Stimulated activated naive CD8-positive, alpha-beta T cell treated with anti-CD3 and anti-CD28 coated beads, Interleukin-15, Interleukin-2, amounts not matched to agents 100 U/mL and 50 U/mL, for 24 hours (primary cell): ENCODE measurements around the gene SLFN11.
"Not testable (repeated sequence)": the region's sequence is repeated elsewhere in the genome, so short reads cannot be mapped to it uniquely, and the experiment has no call there.

Experiments used
- ATAC-seq: fragments of 150-1000 bp; cut with Tn5 transposase; one replicate; pipeline ENCODE4 v1.10.0; 2021
- DNase-seq: peaks from one replicate; pipeline ENCODE4 v3.0.0; 2021

SLFN11 gene

GRCh38 chr17:35373534-35373983 lies at the start of gene SLFN11:
Gene SLFN11 (minus strand): TSS chr17:35373621. CDS start chr17:35363807, 9,814 bp downstream.
- ATAC-seq, result peak; percentile 73

DNA sequence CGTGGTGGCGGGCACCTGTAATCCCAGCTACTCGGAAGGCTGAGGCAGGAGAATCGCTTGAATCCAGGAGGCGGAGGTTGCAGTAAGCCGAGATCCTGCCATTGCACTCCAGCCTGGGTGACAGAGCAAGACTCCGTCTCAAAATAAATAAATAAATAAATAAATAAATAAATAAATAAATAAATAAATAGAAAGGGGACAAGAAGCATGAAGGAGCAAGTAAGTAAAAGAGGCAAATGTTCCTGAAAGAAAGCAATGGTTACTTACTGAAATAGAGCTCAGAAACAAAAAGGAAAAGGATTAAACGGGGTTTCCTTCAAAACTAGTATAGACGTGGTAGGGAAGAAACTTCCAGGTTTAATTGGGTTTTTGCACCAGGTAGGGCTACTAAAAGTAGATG lies 47.6 kb upstream of the SLFN11 start:
- DNase-seq, ATAC-seq: not testable (repeated sequence)

More at GRCh38 chr17:35373534-35373983, at the start of gene SLFN11:
- peak; percentile 94 for DNase-seq

- no peak for DNase-seq
- no peak for ATAC-seq
Observed at GRCh38 chr17:35416659-35417058, 43.2 kb upstream of the SLFN11 start.

GRCh38 chr17:35414707-35415106 lies 41.3 kb upstream of the SLFN11 start:
- ATAC-seq, DNase-seq: not testable (repeated sequence)

GRCh38 chr17:35414247-35414646 lies 40.8 kb upstream of the SLFN11 start:
- DNase-seq, result no peak
- no peak for ATAC-seq

- DNase-seq (no peak), ATAC-seq (no peak)
Observed at GRCh38 chr17:35407531-35407930, 34.1 kb upstream of the SLFN11 start.

GRCh38 chr17:35406568-35406967 lies 33.1 kb upstream of the SLFN11 start:
- no peak for ATAC-seq
- no peak for DNase-seq

DNA sequence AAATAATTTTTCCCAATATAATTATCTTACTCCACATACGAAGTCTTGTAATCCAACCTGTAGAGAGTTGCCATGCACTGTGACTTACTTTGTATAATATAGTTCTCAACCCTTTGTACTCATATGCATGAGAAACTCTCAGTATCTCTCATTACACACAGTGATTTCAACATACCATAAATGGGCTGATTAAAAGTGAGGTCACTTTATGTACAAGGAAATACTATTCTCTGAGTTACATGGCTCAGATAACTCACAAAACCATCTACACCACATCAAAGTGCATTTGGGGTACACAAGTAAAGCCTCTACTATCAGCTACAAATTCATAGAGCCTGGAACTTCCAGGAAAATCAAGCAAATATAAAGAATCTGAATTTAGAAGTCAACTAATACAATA lies 30.9 kb upstream of the SLFN11 start:
- ATAC-seq (peak; percentile 55), DNase-seq (no peak)

GRCh38 chr17:35393783-35394182 lies 20.4 kb upstream of the SLFN11 start:
- DNase-seq, ATAC-seq: not testable (repeated sequence)

- ATAC-seq, result no peak
- DNase-seq, result no peak
Observed at GRCh38 chr17:35390663-35391062, 17.2 kb upstream of the SLFN11 start.

DNA sequence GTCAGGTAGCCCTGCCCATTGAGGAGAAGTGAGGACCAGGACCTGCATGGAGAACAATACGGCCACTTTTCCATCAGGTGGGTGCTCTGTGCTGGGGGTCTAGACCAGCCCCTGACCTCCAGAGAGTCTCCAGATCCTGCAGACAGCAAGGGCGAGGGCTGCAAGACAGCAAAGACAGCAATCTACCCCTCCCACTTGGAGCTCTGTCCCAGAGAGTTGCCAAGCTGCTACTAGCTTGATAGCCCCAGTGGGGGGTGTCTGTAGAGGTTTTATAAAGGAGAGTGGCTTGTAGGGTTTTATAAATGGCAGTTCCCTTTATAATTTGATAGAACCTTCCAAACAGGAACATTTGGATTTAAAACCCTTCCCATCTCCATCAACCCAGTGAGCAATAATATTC lies 16.7 kb upstream of the SLFN11 start:
- ATAC-seq, result no peak
- DNase-seq, result no peak

DNA sequence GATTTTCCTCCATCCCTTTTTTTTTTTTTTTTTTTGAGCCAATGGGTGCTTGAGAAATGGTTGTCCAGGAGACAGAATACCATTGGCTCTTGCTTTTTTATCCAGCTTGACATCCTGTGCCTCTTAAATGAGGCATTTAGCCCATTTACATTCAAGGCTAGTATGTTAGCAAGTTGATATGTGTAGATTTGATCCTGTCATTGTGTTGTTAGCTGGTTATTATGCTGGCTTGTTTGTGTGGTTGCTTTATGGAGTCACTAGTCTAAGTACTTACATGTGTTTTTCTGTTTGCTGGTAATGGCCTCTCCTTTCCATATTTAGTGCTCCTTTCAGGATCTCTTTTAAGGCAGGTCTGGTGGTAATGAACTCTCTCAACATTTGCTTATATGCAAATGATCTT lies 14.1 kb upstream of the SLFN11 start:
- no peak for DNase-seq
- ATAC-seq, result no peak

GRCh38 chr17:35377706-35378105 lies 4.3 kb upstream of the SLFN11 start:
- DNase-seq (no peak), ATAC-seq (no peak)

- DNase-seq (no peak), ATAC-seq (no peak)
Observed at GRCh38 chr17:35377068-35377467, 3.6 kb upstream of the SLFN11 start.

- DNase-seq (no peak), ATAC-seq (no peak)
Observed at GRCh38 chr17:35376245-35376644, 2.8 kb upstream of the SLFN11 start.

- DNase-seq, result no peak
Observed at GRCh38 chr17:35374766-35375344, 1.4 kb upstream of the SLFN11 start.

DNA sequence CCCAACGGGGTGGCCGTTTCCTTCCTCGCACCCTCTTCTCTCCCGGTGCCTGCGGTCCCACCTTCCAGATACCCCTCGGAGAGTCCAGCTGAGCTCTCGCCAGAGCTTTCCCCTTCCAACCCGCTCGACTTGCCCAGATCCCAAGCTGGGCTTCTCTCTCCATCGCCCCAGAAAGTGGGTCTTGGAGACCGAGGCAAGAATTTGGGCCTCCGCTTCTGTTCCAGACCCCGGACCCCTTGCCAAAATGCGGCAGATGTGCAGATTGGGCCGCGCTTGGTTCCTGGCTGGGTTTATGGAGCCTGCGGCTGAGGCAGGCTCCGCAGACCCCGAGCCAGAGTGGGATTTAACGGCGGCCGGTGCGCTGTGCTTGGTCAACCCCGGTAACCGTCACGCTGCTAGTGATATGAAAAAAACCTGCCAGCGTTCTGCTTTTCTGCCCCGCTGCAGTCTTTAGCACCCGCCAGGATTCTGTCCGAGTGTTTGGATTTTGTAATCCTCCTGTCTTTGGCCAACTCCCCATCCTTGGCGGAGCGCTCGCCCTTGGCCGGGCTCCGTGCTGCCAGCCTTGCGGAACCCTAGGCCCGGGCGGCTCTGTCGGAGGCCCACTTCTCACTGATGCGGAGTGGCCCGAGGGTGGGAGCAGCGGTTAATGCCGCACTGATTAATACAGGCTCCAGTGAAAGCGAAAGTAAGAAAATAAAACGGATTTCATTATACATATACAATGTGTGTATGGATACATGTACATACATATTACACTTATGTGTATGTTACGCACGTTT lies 754 bp upstream of the SLFN11 start:
- DNase-seq, result peak; percentile 66
- peak; percentile 76 for ATAC-seq

More at GRCh38 chr17:35374766-35375344, 1.4 kb upstream of the SLFN11 start:
- no peak for ATAC-seq

DNA sequence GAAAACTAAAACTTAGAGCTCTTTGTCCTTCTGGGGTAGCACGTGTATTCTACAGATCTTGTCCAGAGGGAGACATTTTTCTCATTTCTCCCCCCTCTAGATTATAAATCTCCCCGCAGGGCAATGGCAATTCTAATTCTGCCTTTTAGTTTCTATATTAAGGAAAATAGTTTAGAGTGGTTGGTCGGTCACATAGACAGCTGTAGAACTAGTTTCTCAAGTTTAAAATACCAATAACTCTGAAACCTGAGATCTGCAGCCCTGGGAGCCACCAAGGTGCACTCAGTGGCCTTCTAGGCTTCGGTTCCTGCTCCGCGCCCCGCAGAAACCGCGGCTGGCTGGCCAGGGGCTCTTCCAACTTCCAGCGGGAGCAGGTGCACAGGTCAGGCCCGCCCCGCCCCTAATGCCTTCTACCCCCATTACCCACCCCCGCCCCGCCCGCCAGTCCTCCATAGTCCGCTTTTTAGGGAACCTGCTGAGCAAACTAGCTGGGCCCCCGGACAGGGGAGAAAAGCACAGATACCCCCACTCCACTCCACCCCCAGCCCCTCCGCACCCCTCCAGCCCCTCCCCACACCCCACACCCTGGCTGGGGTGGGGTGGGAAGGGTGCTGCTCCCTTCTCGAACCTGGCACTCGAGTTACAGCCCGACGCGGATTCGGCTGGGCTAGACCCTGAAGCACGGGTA lies 431 bp downstream of the SLFN11 start:
- ATAC-seq (peak; percentile 4), DNase-seq (peak; percentile 45)

- no peak for ATAC-seq
- no peak for DNase-seq
Observed at GRCh38 chr17:35371934-35372333, 1.5 kb downstream of the SLFN11 start.

DNA sequence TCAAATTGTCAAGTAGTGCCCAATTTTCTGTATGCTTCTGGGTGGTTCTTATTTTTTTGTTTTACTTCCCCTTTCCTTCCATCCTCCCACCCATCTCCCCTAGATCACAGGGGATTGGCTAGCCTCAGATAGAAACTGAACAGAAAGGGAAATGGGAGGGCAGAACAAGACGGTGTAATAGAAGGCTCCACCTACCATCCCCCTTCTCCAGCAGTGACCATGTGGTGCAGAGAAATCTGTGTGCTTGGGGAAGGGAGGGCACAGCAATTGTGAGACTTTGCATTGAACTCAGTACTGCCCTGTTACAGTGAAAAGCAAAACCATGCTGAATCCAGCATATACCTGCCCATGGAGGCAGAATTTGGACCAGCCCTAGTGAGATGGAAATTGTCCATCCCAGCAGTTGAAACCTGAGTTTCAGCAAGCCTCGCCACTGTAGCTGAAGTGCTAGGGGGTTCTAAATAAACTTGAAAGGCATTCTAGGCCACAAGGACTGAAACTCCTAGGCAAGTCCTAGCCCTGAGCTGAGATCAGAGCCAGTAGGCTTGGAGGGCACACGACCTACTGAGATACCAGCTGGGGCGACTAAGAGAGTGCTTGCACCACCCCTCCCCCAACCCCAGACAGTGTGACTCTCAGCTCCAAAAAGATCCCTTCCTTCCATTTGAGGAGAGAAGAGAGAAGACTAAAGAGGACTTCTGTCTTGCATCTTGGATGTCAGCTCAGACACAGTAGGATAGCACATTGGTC lies 5.2 kb downstream of the SLFN11 start:
- ATAC-seq (peak; percentile 92), DNase-seq (peak; percentile 19)

- DNase-seq, result no peak
Observed at GRCh38 chr17:35361027-35361426, 12.4 kb downstream of the SLFN11 start.

GRCh38 chr17:35359398-35359797 lies 14.0 kb downstream of the SLFN11 start:
- DNase-seq, result no peak

More at GRCh38 chr17:35361027-35361426, 12.4 kb downstream of the SLFN11 start:
- ATAC-seq, result no peak

More at GRCh38 chr17:35359398-35359797, 14.0 kb downstream of the SLFN11 start:
- ATAC-seq, result no peak
